Activated CD8-positive, alpha-beta T cell treated with anti-CD3 and anti-CD28 coated beads for 36 hours (primary cell): ENCODE results near the gene MTG2. TPM values are rescaled to one million over a fixed set of nuclear protein-coding genes. Genes with fewer than 3 reads are reported as not detected.

ENCODE experiments used
- ATAC-seq: fragments of 200-7000 bp; cut with Tn5 transposase; one replicate; pipeline ENCODE4 v1.10.0; 2021; ENCODE audit warnings: mild to moderate bottlenecking, moderate library complexity
- CTCF ChIA-PET: fragments of 350-600 bp; sonication (Branson Sonifier 250); formaldehyde crosslinking; loops from one replicate; lab custom pipeline; 2021; ENCODE audit warnings: antibody characterized with exemption; lab: Charles Lee
- POLR2A ChIA-PET: fragments of 350-600 bp; sonication (Branson Sonifier 250); formaldehyde crosslinking; loops from one replicate; lab custom pipeline; 2021; ENCODE audit warnings: antibody characterized with exemption; lab: Charles Lee
- DNase-seq: peaks from one replicate; pipeline ENCODE4 v3.0.0-alpha.2; 2020
- H3K27ac Mint-ChIP-seq: one replicate; pipeline ENCODE4 v1.8.0; 2021; ENCODE audit warnings: mild to moderate bottlenecking, mixed read lengths
- H3K27me3 Mint-ChIP-seq: one replicate; pipeline ENCODE4 v1.8.0; 2021; ENCODE audit warnings: mixed read lengths
- H3K36me3 Mint-ChIP-seq: one replicate; pipeline ENCODE4 v1.8.0; 2021; ENCODE audit warnings: low read depth, mixed read lengths
- H3K4me1 Mint-ChIP-seq: one replicate; pipeline ENCODE4 v1.8.0; 2021; ENCODE audit warnings: low read depth, mixed read lengths
- H3K4me3 Mint-ChIP-seq: one replicate; pipeline ENCODE4 v1.8.0; 2021; ENCODE audit warnings: mild to moderate bottlenecking, moderate library complexity, mixed read lengths
- H3K9me3 Mint-ChIP-seq: one replicate; pipeline ENCODE4 v1.8.0; 2021; ENCODE audit warnings: mixed read lengths
- intact Hi-C: fragments of 100-400 bp; cut with micrococcal nuclease; formaldehyde crosslinking; loops from one replicate; pipeline ENCODE4 v1.10.0; 2022
- total RNA-seq, 2 experiments: library from RNA; stranded (reverse); gene quantifications; one replicate each; pipeline ENCODE4 v1.2.3, GENCODE V29; 2021
- TF ChIP-seq, protein P1 (sequence below): fragments of 200-600 bp; IDR thresholded peaks from one replicate; pipeline ENCODE4 v1.8.0; 2022; ENCODE audit warnings: antibody characterized with exemption, mild to moderate bottlenecking

The MTG2 gene
- total RNA-seq, 2 experiments from 2014 or later = 36.5 to 40.5 TPM

- intact Hi-C loops = no loop called here
- Mint-ChIP-seq H3K36me3 (peaks cover 24% of the 10 kb centered on the region), H3K27ac (no peak overlapping the region)
These were observed 12.9 kb downstream of the MTG2 start for GRCh38 chr20:62195736-62196135.

GRCh38 chr20:62196286-62196685 lies 13.5 kb downstream of the MTG2 start:
- Mint-ChIP-seq H3K36me3 (peaks cover 24% of the 10 kb centered on the region), H3K9me3 (no peaks in the 10 kb centered on the region), H3K4me3 (no peak overlapping the region), H3K27ac (no peak overlapping the region), H3K27me3 (no peaks in the 10 kb centered on the region), H3K4me1 (peaks cover 10% of the 10 kb centered on the region)
- intact Hi-C loops = no loop called here
- ChIA-PET CTCF (no interaction called here), POLR2A (no interaction called here)
- ATAC-seq (no peak), DNase-seq (no peak)
- TF ChIP-seq, protein P1, sequence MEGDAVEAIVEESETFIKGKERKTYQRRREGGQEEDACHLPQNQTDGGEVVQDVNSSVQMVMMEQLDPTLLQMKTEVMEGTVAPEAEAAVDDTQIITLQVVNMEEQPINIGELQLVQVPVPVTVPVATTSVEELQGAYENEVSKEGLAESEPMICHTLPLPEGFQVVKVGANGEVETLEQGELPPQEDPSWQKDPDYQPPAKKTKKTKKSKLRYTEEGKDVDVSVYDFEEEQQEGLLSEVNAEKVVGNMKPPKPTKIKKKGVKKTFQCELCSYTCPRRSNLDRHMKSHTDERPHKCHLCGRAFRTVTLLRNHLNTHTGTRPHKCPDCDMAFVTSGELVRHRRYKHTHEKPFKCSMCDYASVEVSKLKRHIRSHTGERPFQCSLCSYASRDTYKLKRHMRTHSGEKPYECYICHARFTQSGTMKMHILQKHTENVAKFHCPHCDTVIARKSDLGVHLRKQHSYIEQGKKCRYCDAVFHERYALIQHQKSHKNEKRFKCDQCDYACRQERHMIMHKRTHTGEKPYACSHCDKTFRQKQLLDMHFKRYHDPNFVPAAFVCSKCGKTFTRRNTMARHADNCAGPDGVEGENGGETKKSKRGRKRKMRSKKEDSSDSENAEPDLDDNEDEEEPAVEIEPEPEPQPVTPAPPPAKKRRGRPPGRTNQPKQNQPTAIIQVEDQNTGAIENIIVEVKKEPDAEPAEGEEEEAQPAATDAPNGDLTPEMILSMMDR = no peak

More at GRCh38 chr20:62195736-62196135, 12.9 kb downstream of the MTG2 start:
- TF ChIP-seq, protein P1 = no peak
- Mint-ChIP-seq H3K4me3 (no peak overlapping the region), H3K9me3 (no peaks in the 10 kb centered on the region), H3K27me3 (no peaks in the 10 kb centered on the region), H3K4me1 (peaks cover 11% of the 10 kb centered on the region)
- ChIA-PET POLR2A (no interaction called here), CTCF (interaction anchor here (1.4 kb wide), 1 partner anchor 184 kb away, joined by 3 read pairs; no protein-coding TSS in a partner anchor)
- ATAC-seq = no peak
- DNase-seq = no peak

DNA sequence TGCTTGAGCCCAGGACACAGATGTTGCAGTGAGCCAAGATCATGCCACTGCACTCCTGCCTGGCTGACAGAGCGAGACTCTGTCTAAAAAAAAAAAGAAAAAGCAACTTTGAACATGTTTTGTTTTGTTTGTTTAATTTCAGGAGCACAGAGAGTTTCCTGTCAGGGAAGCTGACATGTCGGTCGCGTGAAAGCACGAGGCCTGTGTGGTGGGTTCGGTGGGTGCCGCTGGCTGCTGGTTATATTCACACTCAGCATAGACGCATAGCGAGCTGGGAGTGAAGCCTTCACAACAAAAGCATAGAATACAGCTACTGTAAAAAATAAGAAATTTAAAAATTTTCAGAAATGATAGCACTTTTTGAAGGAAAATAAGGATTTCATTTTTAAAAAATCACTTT lies 14.5 kb downstream of the MTG2 start:
- ChIA-PET POLR2A (no interaction called here), CTCF (no interaction called here)
- TF ChIP-seq, protein P1 = no peak
- intact Hi-C loops = no loop called here
- Mint-ChIP-seq H3K4me3 (no peak overlapping the region), H3K36me3 (peaks cover 29% of the 10 kb centered on the region), H3K9me3 (no peaks in the 10 kb centered on the region), H3K4me1 (peaks cover 9% of the 10 kb centered on the region), H3K27ac (no peak overlapping the region), H3K27me3 (no peaks in the 10 kb centered on the region)
- DNase-seq (no peak), ATAC-seq (no peak)

DNA sequence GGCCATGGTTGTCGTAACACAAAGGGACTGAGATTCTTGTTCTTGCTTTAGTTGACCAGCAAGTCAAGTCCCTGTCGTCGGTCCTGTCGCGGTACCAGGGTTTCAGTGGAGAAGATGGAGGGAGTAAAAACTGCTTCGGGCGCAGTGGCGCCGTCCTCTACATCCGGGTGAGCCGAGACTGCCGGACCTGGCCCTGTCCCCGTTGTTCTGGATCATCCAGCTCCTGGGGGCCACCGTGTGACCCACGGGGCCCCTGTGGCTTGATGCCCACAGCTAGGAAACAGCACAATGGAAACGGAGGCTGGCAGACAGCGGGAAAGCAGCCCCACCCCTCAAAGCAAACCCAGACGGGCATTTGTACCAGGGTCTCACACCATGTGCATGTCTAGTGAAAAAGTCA lies 15.0 kb downstream of the MTG2 start:
- DNase-seq = no peak
- no peak overlapping the region for H3K4me3 Mint-ChIP-seq
- H3K4me1 Mint-ChIP-seq = peaks cover 9% of the 10 kb centered on the region
- no peaks in the 10 kb centered on the region for H3K27me3 Mint-ChIP-seq
- no peak overlapping the region for H3K27ac Mint-ChIP-seq
- peaks cover 29% of the 10 kb centered on the region for H3K36me3 Mint-ChIP-seq
- CTCF ChIA-PET = no interaction called here
- TF ChIP-seq, protein P1 = no peak
- POLR2A ChIA-PET = no interaction called here
- no peak for ATAC-seq
- intact Hi-C loops = no loop called here
- no peaks in the 10 kb centered on the region for H3K9me3 Mint-ChIP-seq

- ChIA-PET CTCF (no interaction called here), POLR2A (no interaction called here)
- intact Hi-C loops = no loop called here
- Mint-ChIP-seq H3K27me3 (no peaks in the 10 kb centered on the region), H3K4me1 (peaks cover 7% of the 10 kb centered on the region), H3K9me3 (no peaks in the 10 kb centered on the region), H3K36me3 (peaks cover 34% of the 10 kb centered on the region), H3K27ac (no peak overlapping the region), H3K4me3 (no peak overlapping the region)
- DNase-seq (no peak), ATAC-seq (no peak)
- TF ChIP-seq, protein P1 = no peak
These were observed 15.7 kb downstream of the MTG2 start for GRCh38 chr20:62198496-62198895.
